ENCODE measurements around the gene GHR. TPM values are rescaled to one million over a fixed set of nuclear protein-coding genes. Genes with fewer than 3 reads are reported as not detected.

GHR gene
- total RNA-seq, 2 donors from 2014 or later: 10.8 to 10.9 TPM

- no peak overlapping the region for H3K27ac ChIP-seq
Measured at GRCh38 chr5:42462083-42462482, 38.8 kb downstream of the GHR start.

GRCh38 chr5:42467572-42467971 is 44.3 kb downstream of the GHR start:
- H3K4me3 ChIP-seq: no peak overlapping the region
- H3K9me3 ChIP-seq: no peaks in the 10 kb centered on the region
- H3K4me1 ChIP-seq: no peaks in the 10 kb centered on the region
- TF ChIP-seq, protein P1, sequence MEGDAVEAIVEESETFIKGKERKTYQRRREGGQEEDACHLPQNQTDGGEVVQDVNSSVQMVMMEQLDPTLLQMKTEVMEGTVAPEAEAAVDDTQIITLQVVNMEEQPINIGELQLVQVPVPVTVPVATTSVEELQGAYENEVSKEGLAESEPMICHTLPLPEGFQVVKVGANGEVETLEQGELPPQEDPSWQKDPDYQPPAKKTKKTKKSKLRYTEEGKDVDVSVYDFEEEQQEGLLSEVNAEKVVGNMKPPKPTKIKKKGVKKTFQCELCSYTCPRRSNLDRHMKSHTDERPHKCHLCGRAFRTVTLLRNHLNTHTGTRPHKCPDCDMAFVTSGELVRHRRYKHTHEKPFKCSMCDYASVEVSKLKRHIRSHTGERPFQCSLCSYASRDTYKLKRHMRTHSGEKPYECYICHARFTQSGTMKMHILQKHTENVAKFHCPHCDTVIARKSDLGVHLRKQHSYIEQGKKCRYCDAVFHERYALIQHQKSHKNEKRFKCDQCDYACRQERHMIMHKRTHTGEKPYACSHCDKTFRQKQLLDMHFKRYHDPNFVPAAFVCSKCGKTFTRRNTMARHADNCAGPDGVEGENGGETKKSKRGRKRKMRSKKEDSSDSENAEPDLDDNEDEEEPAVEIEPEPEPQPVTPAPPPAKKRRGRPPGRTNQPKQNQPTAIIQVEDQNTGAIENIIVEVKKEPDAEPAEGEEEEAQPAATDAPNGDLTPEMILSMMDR (IDR thresholded peaks at IDR 0.05): no peak
- no peak overlapping the region for H3K27ac ChIP-seq
- H3K36me3 ChIP-seq: no peaks in the 10 kb centered on the region
- no peak for DNase-seq (ENCODE audit: low spot score)
- no peaks in the 10 kb centered on the region for H3K27me3 ChIP-seq

More at GRCh38 chr5:42462083-42462482, 38.8 kb downstream of the GHR start:
- Histone ChIP-seq H3K27me3 (no peaks in the 10 kb centered on the region), H3K4me3 (no peak overlapping the region), H3K9me3 (no peaks in the 10 kb centered on the region), H3K36me3 (no peaks in the 10 kb centered on the region), H3K4me1 (peaks cover 0 to 12% of the 10 kb centered on the region in 2 donors)
- TF ChIP-seq, protein P1 (IDR thresholded peaks at IDR 0.05): no peak
- DNase-seq (ENCODE audit: low spot score): no peak

GRCh38 chr5:42467981-42468524 is 44.8 kb downstream of the GHR start:
- no peak for DNase-seq (ENCODE audit: low spot score)
- Histone ChIP-seq H3K27me3 (no peaks in the 10 kb centered on the region), H3K4me3 (no peak overlapping the region), H3K9me3 (no peaks in the 10 kb centered on the region), H3K36me3 (no peaks in the 10 kb centered on the region), H3K4me1 (no peaks in the 10 kb centered on the region), H3K27ac (no peak overlapping the region)
- TF ChIP-seq, protein P1 (IDR thresholded peaks at IDR 0.05): no peak

DNA sequence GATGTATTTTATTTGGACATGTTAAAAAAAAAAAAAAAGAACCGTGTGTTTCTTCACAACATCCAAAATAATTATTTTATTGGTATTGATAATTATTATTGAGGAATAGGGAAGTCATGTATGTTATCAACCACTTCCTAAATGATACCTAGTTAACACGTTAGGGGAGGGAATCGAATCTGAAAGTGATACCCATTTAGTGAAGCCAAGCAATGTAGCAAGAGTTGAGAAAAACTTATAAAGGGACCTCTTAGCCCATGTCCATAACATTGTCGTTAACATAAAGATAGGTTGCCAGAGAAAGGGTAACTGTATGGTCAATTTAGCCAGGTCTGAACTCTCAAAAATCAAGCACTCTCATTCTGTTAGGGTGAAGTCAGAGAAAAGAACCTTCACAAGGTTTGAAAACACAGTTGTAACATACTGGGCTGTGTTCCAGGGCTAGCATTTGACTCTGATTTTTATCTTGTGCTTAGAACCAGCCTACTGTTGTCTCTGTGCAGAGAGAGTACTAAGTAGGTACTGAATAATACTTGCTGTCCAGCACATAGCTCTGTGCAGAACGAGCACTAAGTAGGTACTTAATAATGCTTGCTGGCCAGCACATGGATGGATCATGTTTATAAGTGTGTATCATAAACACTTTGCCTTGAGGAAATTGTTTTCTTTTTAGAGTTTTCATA is 60.4 kb downstream of the GHR start:
- H3K27ac ChIP-seq: no peak overlapping the region
- H3K4me3 ChIP-seq: no peak overlapping the region
- TF ChIP-seq, protein P1 (IDR thresholded peaks at IDR 0.05): no peak
- H3K9me3 ChIP-seq: no peaks in the 10 kb centered on the region
- DNase-seq (ENCODE audit: low spot score): no peak
- peaks cover 0 to 4% of the 10 kb centered on the region in 2 donors for H3K4me1 ChIP-seq
- no peaks in the 10 kb centered on the region for H3K27me3 ChIP-seq
- H3K36me3 ChIP-seq: no peaks in the 10 kb centered on the region

- TF ChIP-seq, protein P1 (IDR thresholded peaks at IDR 0.05): no peak
- H3K4me1 ChIP-seq: peaks cover 0 to 24% of the 10 kb centered on the region in 2 donors
- DNase-seq (ENCODE audit: low spot score): no peak
- H3K27ac ChIP-seq: no peak overlapping the region
- H3K27me3 ChIP-seq: no peaks in the 10 kb centered on the region
- no peaks in the 10 kb centered on the region for H3K36me3 ChIP-seq
- no peaks in the 10 kb centered on the region for H3K9me3 ChIP-seq
- no peak overlapping the region for H3K4me3 ChIP-seq
Measured at GRCh38 chr5:42487077-42487476, 63.8 kb downstream of the GHR start.
